HG03066 (cell line): Measurements from ENCODE around the gene STX4.
"Not testable (repeated sequence)": the region's sequence is repeated elsewhere in the genome, so short reads cannot be mapped to it uniquely, and the experiment has no call there.

ENCODE experiments used
- ATAC-seq: cut with Tn5 transposase; IDR thresholded peaks from one replicate; pipeline ENCODE4 v1.9.1; 2021; ENCODE audit warnings: low read depth; ENCODE audit not compliant: unreplicated experiment

Gene STX4

GRCh38 chr16:30997725-30998711 lies 35.3 kb upstream of the STX4 start:
- ATAC-seq: no peak

- no peak for ATAC-seq
Observed at GRCh38 chr16:30998852-30999761, 34.3 kb upstream of the STX4 start.

GRCh38 chr16:31000671-31001382 lies 32.5 kb upstream of the STX4 start:
- ATAC-seq: no peak

- no peak for ATAC-seq
Observed at GRCh38 chr16:31001507-31002249, 31.7 kb upstream of the STX4 start.

GRCh38 chr16:31002250-31002700 lies 31.1 kb upstream of the STX4 start:
- no peak for ATAC-seq

- ATAC-seq: no peak
Observed at GRCh38 chr16:31002862-31003341, 30.5 kb upstream of the STX4 start.

- no peak for ATAC-seq
Observed at GRCh38 chr16:31003744-31004143, 29.6 kb upstream of the STX4 start.

- ATAC-seq: no peak
Observed at GRCh38 chr16:31004658-31005057, 28.7 kb upstream of the STX4 start.

GRCh38 chr16:31005350-31006085 lies 27.8 kb upstream of the STX4 start:
- ATAC-seq: no peak

- ATAC-seq: no peak
Observed at GRCh38 chr16:31006086-31006385, 27.3 kb upstream of the STX4 start.

- ATAC-seq: no peak
Observed at GRCh38 chr16:31006589-31006988, 26.8 kb upstream of the STX4 start.

- no peak for ATAC-seq
Observed at GRCh38 chr16:31007684-31008083, 25.7 kb upstream of the STX4 start.

- no peak for ATAC-seq
Observed at GRCh38 chr16:31008149-31008548, 25.2 kb upstream of the STX4 start.

- no peak for ATAC-seq
Observed at GRCh38 chr16:31008551-31008950, 24.8 kb upstream of the STX4 start.

GRCh38 chr16:31009120-31009519 lies 24.2 kb upstream of the STX4 start:
- ATAC-seq: no peak

GRCh38 chr16:31009894-31010584 lies 23.3 kb upstream of the STX4 start:
- no peak for ATAC-seq

GRCh38 chr16:31010585-31011325 lies 22.6 kb upstream of the STX4 start, which contains the start of gene STX1B:
TSS of gene STX1B (minus strand) at chr16:31010638. CDS start at chr16:31010396, 242 bp downstream.
- no peak for ATAC-seq

- ATAC-seq: not testable (repeated sequence)
Observed at GRCh38 chr16:31011815-31012214, 21.5 kb upstream of the STX4 start.
